HepG2 (cell line): ENCODE data around the gene GTF2H4. TPM values are rescaled to one million over a fixed set of nuclear protein-coding genes. Genes with fewer than 3 reads are reported as not detected.

Experiments used
- DPF2 ChIP-seq: sonication (generic); formaldehyde crosslinking; IDR thresholded peaks from 2 replicates; pipeline ENCODE4 v1.4.0; 2020; ENCODE audit warnings: mild to moderate bottlenecking, low read depth, missing genetic modification reagents, borderline replicate concordance
- NR0B2 ChIP-seq: sonication (generic); formaldehyde crosslinking; IDR thresholded peaks from 2 replicates; pipeline ENCODE4 v1.4.0; 2020; ENCODE audit warnings: mild to moderate bottlenecking, missing genetic modification reagents
- POLR2G ChIP-seq: fragments of 200-400 bp; formaldehyde crosslinking; IDR thresholded peaks from 2 replicates; pipeline ENCODE4 v1.6.1; 2018; ENCODE audit warnings: mild to moderate bottlenecking, low read depth, low read length, moderate library complexity
- SNAPC2 ChIP-seq: sonication (generic); formaldehyde crosslinking; IDR thresholded peaks from 2 replicates; pipeline ENCODE4 v1.8.1; 2022; ENCODE audit warnings: mild to moderate bottlenecking, missing genetic modification reagents
- ZBTB39 ChIP-seq: sonication (generic); formaldehyde crosslinking; IDR thresholded peaks from 2 replicates; pipeline ENCODE4 v1.5.0; 2020; ENCODE audit warnings: missing genetic modification reagents
- ZFY ChIP-seq: sonication (generic); formaldehyde crosslinking; IDR thresholded peaks from 2 replicates; pipeline ENCODE4 v1.4.0; 2020; ENCODE audit warnings: missing genetic modification reagents
- ZHX1 ChIP-seq: sonication (generic); formaldehyde crosslinking; IDR thresholded peaks from 2 replicates; pipeline ENCODE4 v1.8.1; 2022; ENCODE audit warnings: low read depth, mild to moderate bottlenecking, missing genetic modification reagents
- ZMAT5 ChIP-seq: sonication (generic); formaldehyde crosslinking; IDR thresholded peaks from 2 replicates; pipeline ENCODE4 v1.5.0; 2020; ENCODE audit warnings: mild to moderate bottlenecking, low read depth, missing genetic modification reagents, borderline replicate concordance
- ZNF318 ChIP-seq: sonication (generic); formaldehyde crosslinking; IDR thresholded peaks from 2 replicates; pipeline ENCODE4 v1.4.0; 2020; ENCODE audit warnings: mild to moderate bottlenecking, missing genetic modification reagents
- ZNF691 ChIP-seq: sonication (generic); formaldehyde crosslinking; IDR thresholded peaks from 2 replicates; pipeline ENCODE4 v1.4.0; 2020; ENCODE audit warnings: missing genetic modification reagents, low read depth, mild to moderate bottlenecking, borderline replicate concordance
- ZNF720 ChIP-seq: sonication (generic); formaldehyde crosslinking; IDR thresholded peaks from 2 replicates; pipeline ENCODE4 v1.4.0; 2020; ENCODE audit warnings: missing genetic modification reagents
- polyA plus RNA-seq, 8 experiments: library from polyadenylated mRNA; depleted of rRNA in 3 of 8; stranded (reverse) in 7 of 8; unstranded in 1 of 8; fragments of >200 nt; fragmentation: Illumina TruSeq in 4 of 8; extraction: Trizol in 4 of 8; gene quantifications; 2 replicates each; pipeline versions ENCODE4 v1.2.1 to v1.2.3, GENCODE V29; 2011 to 2016; ENCODE audit warnings: low read depth in 4 of 8, missing spikeins in 1 of 8, mixed read lengths in 1 of 8; ENCODE audit not compliant: insufficient read depth in 1 of 8
- total RNA-seq, 5 experiments: library from RNA; depleted of rRNA; stranded (reverse); fragments of >200 nt; fragmentation: Illumina TruSeq; extraction: Trizol; gene quantifications; 2 replicates each; pipeline ENCODE4 v1.2.3, GENCODE V29; 2016; ENCODE audit warnings: low read depth in 1 of 5

GTF2H4 gene
- total and polyA plus RNA-seq, 2 of the 13 experiments (the other 11 are each of a cell fraction or from before 2014, with no cell fraction given): 15.9 to 49.3 TPM

GRCh38 chr6:30907758-30908591, at the start of gene GTF2H4 (continued):
- TF ChIP-seq NR0B2: no peak
- TF ChIP-seq ZBTB39 (CRISPR knock-in tag): peak; percentile 47; the same call in 1 of the 2 replicates
- TF ChIP-seq SNAPC2 (CRISPR knock-in tag): peak; percentile 86; the same call in 1 of the 2 replicates
- peak; percentile 63; the same call in 1 of the 2 replicates for TF ChIP-seq ZFY
- TF ChIP-seq ZNF720 (CRISPR knock-in tag): no peak
- TF ChIP-seq ZNF691: peak; percentile 90; the same call in 1 of the 2 replicates
- peak; percentile 78 for TF ChIP-seq POLR2G
- 0 out of 2 replicates have a peak, but pooled peaks have one; percentile 17 for TF ChIP-seq ZNF318 (CRISPR knock-in tag)
- no peak for TF ChIP-seq DPF2
- TF ChIP-seq ZHX1 (CRISPR knock-in tag): 0 out of 2 replicates have a peak, but pooled peaks have one; percentile 66
- TF ChIP-seq ZMAT5 (CRISPR knock-in tag): no peak
